Activated naive CD4-positive, alpha-beta T cell treated with anti-CD3 and anti-CD28 coated beads, Interleukin-2, amount 50 U/mL, for 72 hours (primary cell): ENCODE data around the gene ZNF679. TPM values are rescaled to one million over a fixed set of nuclear protein-coding genes. Genes with fewer than 3 reads are reported as not detected.
"Not testable (repeated sequence)": the region's sequence is repeated elsewhere in the genome, so short reads cannot be mapped to it uniquely, and the experiment has no call there.

Experiments
- ATAC-seq, 2 donors: fragments of 150-1000 bp; cut with Tn5 transposase; 2 replicates each; pipeline ENCODE4 v1.10.0; 2021; ENCODE audit warnings: mild to moderate bottlenecking in 2 of 2, moderate library complexity in 2 of 2
- DNase-seq, 2 donors: peaks; one replicate each; pipeline ENCODE4 v3.0.0; 2021 to 2022; ENCODE audit warnings: low spot score in 2 of 2
- H3K27ac Mint-ChIP-seq, 2 donors: one replicate each; pipeline ENCODE4 v1.8.0; 2022; ENCODE audit warnings: mild to moderate bottlenecking in 2 of 2, mixed read lengths in 2 of 2
- H3K36me3 Mint-ChIP-seq, 2 donors: one replicate each; pipeline ENCODE4 v1.8.0; 2022; ENCODE audit warnings: mixed read lengths in 2 of 2
- H3K9me3 Mint-ChIP-seq, 2 donors: one replicate each; pipeline ENCODE4 v1.8.0; 2022; ENCODE audit warnings: mixed read lengths in 2 of 2
- total RNA-seq, 2 donors: library from RNA; stranded (reverse); gene quantifications; one replicate each; pipeline ENCODE4 v1.2.3, GENCODE V29; 2022

ZNF679 gene
- total RNA-seq, 2 donors from 2014 or later, result not detected

DNA sequence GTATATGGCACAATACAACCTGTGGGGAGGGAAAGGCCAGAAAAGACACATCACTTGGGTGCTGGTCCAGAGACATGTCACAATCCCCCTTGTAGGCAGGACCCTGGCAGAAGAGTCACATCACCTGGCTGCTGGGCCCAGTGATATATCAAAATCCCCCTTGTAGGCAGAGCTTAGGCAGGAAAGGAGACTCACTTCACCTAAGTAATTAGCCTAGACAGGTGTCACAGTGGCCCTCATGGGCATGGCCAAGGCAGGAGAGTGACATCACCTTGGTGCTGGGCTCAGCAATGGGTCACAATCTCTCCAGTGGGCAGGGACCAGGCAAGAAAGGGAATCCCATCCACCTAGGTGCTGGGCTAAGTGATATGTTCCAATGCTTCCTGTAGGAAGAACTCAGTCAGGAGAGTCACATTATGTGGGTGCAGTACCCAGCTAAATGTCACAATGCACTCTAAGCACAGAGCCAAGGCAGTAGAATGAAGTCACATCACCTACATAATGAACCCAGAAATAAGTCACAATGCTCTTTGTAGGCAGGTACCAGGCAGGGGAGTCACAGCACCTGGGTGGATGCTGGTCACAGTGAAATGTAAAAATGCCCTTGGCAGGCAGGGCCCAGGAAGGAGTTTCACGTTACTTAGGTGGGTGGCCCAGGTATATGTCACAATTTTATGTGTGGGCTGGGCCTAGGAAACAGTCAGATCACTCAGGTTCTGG is 66.6 kb downstream of the ZNF679 start:
- DNase-seq (no peak), ATAC-seq (no peak)
- Mint-ChIP-seq H3K36me3 (no peaks in the 10 kb centered on the region), H3K9me3 (no peaks in the 10 kb centered on the region), H3K27ac (no peak overlapping the region)

DNA sequence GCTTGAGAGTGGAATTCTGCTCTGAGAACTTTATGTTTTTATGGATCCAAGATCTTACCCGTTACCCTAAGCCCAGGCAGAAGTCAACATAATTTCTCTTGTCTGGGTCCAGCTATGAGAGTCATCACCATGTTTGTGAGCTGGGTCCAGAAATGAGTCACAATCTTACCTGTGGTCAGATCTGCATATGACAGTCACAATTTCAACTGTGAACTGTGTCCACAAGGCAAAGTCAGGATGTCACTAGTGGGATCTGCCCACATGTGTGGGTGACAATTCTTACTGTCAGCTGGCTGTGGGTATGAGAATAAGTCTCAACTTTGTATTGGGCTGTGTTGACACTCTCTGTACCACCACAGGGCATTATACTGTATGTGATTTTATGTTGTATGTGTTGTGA is 69.1 kb downstream of the ZNF679 start:
- not testable (repeated sequence) for H3K36me3 Mint-ChIP-seq, DNase-seq, H3K9me3 Mint-ChIP-seq, H3K27ac Mint-ChIP-seq
- peak; percentile 83 to 87 for ATAC-seq

DNA sequence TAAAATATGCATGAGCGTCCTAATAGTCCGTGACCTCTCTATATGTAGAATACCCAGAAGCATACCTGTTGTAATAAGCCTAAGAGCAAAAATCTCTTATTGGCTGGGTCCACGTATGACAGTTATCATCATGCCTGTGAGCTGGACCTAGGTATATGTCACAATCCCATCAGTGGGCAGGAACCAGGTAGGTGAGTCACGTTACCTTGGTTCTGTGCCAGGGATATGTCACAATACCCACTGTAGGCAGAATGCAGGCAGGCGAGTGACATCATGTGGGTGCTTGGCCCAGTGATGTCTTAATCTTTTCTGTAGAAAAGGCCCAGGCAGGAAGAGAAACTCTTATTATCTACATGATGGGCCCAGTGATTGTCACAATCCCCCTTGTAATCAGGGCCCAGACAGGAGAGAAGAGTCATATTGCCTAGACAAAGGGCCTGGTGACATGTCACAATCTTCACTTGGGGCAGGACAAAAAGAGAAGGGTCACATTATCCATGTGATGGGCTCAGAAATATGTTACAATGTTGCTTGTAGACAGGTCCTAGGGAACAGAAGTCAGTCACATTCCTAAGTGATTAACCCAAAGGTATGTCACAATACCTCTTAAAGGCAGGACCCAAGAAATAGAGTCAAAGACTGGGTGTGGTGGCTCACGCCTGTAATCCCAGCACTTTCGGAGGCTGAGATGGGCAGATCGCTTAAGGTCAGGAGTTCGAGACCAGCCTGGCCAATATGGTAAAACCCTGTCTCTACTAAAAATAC is 72.5 kb downstream of the ZNF679 start:
- Mint-ChIP-seq H3K36me3 (peaks cover 0 to 2% of the 10 kb centered on the region in 2 donors), H3K27ac (no peak overlapping the region), H3K9me3 (peaks cover 0 to 10% of the 10 kb centered on the region in 2 donors)
- ATAC-seq, result no peak
- no peak for DNase-seq

DNA sequence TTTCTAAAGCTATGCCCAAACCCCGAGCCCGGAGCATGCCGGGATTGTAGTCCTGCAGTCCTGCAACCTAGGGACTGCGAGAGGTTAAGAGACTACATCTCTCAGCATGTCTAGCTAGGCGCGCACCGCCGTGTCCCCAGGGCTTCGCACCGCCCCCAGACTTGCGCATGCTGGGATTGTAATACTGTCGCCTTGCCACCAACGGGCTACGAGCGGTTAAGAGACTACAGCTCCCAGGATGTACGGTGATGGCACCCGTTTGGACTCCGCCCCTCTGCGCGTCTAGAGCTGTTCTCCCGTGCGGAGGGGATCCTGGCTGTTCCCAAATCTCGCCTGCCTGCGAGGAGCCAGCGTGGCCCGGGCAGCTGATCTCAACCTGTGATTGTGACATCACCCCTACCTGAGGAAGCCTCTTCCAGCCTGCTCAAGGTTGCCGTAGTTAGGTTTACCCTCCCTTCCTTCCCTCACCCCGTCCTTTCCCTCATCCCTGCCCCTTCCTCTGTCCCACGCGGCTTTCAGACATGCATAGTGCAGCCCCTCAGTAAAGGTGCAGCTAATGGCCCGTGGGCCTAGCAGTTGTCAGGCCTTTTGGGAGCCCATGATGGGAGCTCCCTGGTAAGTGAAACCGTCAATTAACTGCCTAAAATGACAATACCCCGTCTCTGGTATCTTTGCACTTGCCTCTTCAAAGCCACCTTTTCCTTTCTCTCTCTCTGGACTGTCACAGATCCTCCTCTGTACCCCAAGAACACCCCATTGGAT is 79.2 kb downstream of the ZNF679 start:
- peak; percentile 82 to 83 for DNase-seq
- Mint-ChIP-seq H3K36me3 (peaks cover 11 to 13% of the 10 kb centered on the region in 2 donors), H3K27ac (peak overlapping the region; percentile 98 to 99), H3K9me3 (peaks cover 0 to 4% of the 10 kb centered on the region in 2 donors)
- peak; percentile 96 to 98 for ATAC-seq

DNA sequence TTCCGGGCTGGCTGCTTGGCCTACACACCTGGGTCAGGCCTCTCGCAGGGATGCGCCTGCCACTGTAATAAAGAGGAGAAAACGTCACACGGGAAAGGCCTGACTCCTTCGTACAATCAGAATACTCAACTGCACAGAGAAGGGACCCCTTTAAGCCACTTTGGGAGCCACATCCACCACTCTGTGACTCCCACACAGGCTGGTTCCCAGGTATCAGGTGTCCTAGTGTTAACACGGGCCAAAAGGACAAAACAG is 79.7 kb downstream of the ZNF679 start:
- Mint-ChIP-seq H3K9me3 (peaks cover 0 to 4% of the 10 kb centered on the region in 2 donors), H3K36me3 (peaks cover 11 to 17% of the 10 kb centered on the region in 2 donors), H3K27ac (peak overlapping the region; percentile 98 to 99)
- no peak for DNase-seq
- ATAC-seq, result no peak

DNA sequence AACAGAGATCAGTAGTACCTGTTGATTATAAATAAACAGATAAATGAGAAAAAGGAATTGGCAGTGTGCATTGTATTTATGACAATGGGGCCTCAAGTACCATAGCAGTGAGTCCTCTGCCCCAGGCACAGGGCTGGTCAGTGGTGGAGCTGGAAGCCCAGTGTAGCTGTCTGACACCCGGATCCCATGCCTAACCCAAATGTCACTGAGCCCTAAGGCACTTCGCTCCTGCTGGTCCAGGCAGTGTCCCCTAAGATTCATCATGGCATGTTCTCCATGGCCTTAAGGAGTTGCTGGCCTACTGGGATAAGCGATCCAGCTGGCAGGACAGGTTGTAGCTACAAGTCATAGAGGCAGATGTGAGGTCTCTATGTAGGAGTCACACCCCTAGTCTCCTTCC is 82.2 kb downstream of the ZNF679 start:
- Mint-ChIP-seq H3K9me3 (no peaks in the 10 kb centered on the region), H3K36me3 (peaks cover 25 to 36% of the 10 kb centered on the region in 2 donors)
- no peak for ATAC-seq

DNA sequence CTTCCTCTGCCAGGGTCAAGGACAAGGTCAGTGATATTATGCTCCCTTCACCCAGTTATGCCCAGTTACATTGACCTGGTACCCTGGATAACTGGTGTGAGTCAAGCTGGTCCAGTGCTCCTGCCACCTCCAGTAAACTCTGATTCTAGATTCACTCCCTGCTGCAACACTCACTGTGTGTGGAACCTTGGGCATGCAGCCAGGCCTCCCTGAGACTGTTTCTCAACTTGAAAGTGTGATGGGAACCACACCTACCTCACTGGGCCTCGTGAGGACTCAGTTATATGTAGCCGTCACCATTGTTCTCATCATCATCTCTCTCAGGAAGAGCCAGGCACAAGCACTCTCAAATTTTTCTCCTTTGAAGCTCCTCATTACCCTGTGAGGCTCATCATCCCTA is 84.6 kb downstream of the ZNF679 start:
- Mint-ChIP-seq H3K36me3 (peaks cover 23 to 49% of the 10 kb centered on the region in 2 donors), H3K9me3 (no peaks in the 10 kb centered on the region), H3K27ac (peak overlapping the region; percentile 85 to 98)
- DNase-seq (no peak), ATAC-seq (no peak)

More for the DNA sequence above, 82.2 kb downstream of the ZNF679 start:
- DNase-seq, result no peak
- H3K27ac Mint-ChIP-seq, result no peak overlapping the region

DNA sequence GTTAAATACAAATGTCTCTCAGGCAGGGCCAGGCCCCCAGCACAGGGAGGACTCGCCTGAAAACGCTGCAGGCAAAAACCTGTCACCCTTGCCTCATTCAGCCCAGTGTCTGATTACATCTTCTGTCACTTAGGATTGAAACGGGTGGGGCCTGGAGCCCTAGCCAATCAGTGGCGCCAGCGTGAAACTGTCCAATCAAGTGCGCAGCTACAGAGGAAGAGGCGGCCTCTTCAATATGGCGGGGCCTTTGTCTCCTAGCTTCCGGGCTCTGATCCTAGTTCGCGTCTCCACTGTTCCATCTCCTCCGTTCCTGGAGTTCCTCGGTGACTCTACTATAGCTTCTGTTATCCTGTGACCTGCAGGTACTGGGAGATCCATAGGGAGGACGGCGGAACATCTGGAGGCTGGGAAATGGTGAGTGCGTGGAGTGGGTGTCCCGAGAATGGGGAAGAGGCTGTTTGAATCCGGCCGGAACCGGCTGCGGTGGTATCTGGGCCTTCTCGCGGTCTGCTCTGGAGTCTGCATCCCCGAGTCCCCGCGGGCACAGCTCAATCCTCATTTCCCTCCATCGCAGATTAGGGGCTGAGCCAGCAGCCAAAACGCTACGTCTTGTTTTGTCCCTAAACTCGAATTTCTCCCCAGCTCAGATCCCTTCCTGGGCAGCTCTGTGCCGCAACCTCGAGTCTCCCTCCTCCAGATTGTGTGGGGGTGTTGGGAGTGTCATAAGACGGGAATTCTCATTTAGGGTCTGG is 85.6 kb downstream of the ZNF679 start, which contains the start of gene ZNF736:
ZNF736 (plus strand) TSS at position 222 of the 752 bp plus-strand sequence; CDS start at position 412, 190 bp downstream.
- Mint-ChIP-seq H3K36me3 (peaks cover 23 to 50% of the 10 kb centered on the region in 2 donors), H3K9me3 (peaks cover 0 to 3% of the 10 kb centered on the region in 2 donors), H3K27ac (peak within 1 kb of the TSS; percentile 97 to 98)
- peak; percentile 76 to 90 for DNase-seq
- ATAC-seq, result peak; percentile 100

DNA sequence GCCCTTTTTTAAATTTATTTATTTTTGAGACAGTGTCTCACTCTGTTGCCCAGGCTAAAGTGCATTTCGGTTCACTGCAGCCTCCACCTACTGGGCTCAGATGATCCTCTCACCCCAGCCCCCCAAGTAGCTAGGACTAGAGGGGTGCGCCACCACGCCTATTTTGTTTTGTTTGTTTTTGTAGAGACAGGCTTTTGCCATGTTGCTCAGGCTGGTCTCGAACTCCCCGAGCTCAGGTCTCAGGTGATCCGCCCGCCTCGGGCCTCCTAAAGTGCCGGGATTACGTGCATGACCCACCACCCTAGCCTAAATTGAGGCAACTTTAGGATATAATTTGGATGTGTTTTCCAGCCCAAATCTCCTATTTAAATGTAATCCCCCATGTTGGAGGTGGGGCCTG is 86.3 kb downstream of the ZNF679 start:
- Mint-ChIP-seq H3K27ac (peak overlapping the region; percentile 97 to 98), H3K36me3 (peaks cover 25 to 49% of the 10 kb centered on the region in 2 donors), H3K9me3 (peaks cover 0 to 4% of the 10 kb centered on the region in 2 donors)
- no peak for ATAC-seq
- DNase-seq, result no peak

DNA sequence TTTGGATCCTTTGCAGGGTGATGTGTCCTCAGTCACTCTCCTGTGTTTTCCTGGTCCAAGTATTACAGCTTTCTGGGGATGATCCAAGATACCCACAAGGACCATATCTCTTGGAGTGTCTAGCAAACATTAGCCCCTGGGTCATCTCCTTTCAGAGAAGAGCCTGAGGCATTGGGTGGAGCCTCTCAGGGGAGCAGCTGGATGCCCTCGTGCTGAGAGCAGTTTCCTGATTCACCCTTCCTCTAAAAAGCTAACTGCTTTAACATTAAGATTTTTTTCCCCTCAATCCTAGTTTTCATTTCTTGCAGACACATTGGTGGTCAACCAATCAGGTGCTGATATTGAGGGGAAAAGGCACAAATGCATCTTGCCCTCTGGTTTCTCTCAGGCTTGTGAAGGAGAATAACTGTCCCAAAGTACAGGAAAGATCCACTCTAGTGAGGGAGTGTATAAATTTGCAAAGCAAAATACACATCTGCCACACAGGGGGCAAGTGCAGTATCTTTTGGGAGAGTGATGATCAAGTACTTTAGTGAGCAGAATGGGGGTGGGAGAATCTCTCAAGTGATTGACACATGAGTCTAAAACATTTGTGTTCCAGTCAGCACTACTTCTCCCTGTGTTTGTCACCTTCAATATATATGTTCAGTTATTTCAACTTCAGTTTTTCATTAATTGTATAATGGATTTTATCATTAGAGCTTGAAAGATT is 87.9 kb downstream of the ZNF679 start:
- peaks cover 29 to 64% of the 10 kb centered on the region in 2 donors for H3K36me3 Mint-ChIP-seq
- DNase-seq, H3K27ac Mint-ChIP-seq, ATAC-seq, H3K9me3 Mint-ChIP-seq: not testable (repeated sequence)

Other genes with a start within 250 kb of the ZNF679 start
- not detected for gene ZNF722, start 229.6 kb upstream of the ZNF679 start, total RNA-seq
- gene ZNF727, start 183.0 kb upstream of the ZNF679 start, total RNA-seq, result under 1 TPM; 0.27 to 0.29 TPM
- gene ZNF735, start 21.3 kb upstream of the ZNF679 start, total RNA-seq, result not detected
- 10 to 100 TPM; 26.7 to 27.8 TPM for gene ZNF736, start 85.5 kb downstream of the ZNF679 start, total RNA-seq